GM19468 (cell line): ENCODE results near the gene ANKRD26.
"Not testable (repeated sequence)": the region's sequence is repeated elsewhere in the genome, so short reads cannot be mapped to it uniquely, and the experiment has no call there.

ENCODE experiments used
- ATAC-seq: cut with Tn5 transposase; IDR thresholded peaks from one replicate; pipeline ENCODE4 v1.9.1; 2021; ENCODE audit warnings: mild to moderate bottlenecking, moderate library complexity, moderate number of reproducible peaks; ENCODE audit not compliant: unreplicated experiment; ENCODE audit errors: extremely low read depth

ANKRD26 gene

GRCh38 chr10:27099916-27100812, at the start of gene ANKRD26:
Gene ANKRD26, minus strand, starts transcription at chr10:27100494. Its CDS starts 168 bp downstream, at chr10:27100326.
- ATAC-seq = peak; percentile 78

DNA sequence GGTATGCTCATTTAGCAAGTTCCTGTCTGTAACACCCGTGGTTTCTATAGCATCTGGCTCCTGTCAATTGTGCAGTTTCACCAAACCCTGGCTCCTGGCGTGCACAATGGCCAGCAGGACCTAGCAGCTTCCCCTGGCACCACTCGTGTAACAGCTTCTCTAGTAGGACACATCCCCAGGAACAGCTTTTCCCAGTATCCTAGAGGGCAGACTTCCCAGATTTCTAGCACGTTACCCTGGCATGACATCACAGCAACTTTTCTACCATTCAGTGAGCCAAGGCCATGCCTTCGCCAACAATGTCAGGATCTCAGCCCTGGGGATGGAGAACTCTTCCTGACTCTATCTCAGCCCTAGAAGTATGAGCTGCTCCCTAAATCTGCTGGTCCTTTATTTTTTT, 47.4 kb upstream of the ANKRD26 start:
- ATAC-seq = no peak

DNA sequence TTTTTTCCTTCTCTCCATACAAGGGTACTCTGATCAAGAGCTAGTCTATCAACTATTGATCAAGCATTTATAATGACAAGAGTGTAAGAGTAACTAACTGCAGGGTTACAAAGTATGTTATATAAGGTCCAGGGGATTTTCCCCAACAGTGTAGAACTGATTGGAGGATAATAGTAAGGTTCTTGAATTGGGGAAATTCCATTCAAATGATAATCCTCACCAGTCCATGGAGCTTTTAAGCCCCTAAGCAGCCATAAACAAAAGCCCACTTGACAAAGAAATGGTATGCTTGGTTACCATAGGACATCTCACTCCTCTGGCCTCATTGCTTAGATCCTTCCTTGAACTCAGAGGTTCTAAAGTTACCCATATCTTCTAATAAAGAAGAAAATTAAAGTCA, 45.6 kb upstream of the ANKRD26 start:
- ATAC-seq = no peak

DNA sequence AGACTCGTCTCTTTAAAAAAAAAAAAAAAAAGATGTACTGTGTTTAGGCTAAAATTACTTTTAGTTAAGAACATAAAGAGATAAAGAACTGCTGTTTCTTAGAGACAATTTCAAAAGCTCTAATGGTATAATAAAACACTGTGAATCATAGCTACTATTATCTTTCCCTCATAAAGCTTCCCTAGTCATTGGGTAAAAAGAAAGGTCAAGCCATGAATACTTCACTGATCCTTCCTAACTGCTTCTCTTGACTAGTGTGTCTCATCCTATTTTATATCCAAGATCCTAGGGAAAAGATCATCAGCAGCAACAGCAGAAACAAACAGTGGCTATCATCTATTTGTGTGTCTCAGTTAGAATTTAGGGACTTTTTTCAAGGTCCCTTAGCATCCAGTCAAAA, 43.4 kb upstream of the ANKRD26 start:
- ATAC-seq = no peak

DNA sequence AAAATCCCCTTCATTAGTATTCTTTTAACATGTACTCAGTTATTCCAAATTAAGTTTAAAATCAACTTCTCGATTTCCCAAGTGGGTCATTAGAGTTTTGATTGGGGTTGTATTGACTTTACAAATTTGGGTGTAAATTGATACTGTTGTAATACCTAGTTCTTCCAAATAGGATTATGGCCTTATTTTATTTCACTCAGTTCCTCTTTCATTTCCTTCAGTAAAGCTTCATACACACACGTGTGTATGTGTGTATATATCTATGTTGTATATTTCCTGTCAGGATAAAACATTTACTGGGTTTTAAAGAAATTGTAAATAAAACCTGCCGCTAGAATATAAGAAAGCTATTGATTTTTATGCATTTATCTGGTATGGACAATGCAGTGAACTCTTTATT, 38.0 kb upstream of the ANKRD26 start:
- no peak for ATAC-seq

DNA sequence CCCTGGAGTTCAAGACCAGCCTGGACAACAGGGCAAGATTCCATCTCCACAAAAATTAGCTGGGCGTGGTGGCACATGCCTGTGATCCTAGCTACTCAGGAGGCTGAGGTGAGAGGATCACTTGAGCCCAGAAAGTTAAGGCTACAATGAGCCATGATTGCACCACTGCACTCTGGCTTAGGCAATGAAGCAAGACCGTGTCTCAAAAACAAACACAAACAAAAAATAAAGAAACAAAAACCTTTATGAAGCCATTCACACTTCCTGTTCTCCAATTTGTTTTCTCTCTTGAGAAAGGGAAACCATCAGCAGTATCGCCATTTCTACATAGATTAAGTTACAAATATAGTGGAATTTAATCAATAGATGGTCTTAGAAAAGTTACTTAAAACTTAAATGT, 34.1 kb upstream of the ANKRD26 start:
- no peak for ATAC-seq

DNA sequence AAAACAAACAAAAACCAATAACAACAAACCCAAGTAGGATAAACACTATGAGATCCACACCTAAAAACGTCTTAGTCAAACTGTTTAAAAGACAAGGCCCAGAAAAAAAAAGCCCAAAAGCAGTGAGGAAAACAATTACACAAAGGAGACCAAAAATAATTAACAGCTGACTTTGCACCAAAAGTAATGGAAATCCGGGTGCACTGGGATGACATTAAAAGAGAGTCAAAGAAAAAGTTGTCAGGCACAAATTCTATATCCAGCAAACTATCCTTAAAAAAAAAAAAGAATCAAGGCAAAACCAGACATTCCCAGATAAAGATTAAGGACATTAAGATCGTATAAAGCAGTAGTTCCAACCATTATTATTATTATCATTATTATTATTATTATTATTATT, 7.9 kb upstream of the ANKRD26 start:
- no peak for ATAC-seq

DNA sequence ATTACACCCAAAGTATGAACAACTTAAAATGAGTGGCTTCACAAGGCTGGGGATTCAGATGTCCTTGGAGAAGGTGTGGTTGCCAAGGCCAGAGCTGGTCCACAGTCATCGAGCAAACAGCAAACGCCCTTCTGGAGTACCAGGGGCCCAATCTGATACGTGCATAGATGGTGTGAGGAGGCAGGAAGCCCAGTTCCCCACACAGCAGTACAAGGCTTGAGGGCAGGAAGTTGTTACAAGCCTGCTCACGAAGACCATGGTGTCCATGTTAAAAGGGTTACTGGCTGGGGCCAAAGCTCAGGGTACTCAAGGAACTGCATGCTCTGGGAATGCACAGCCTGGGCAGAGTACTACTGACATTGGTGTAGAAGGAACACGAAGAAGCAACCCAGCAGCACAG, 4.6 kb upstream of the ANKRD26 start:
- no peak for ATAC-seq

- ATAC-seq = no peak
These were observed 586 bp upstream of the ANKRD26 start for GRCh38 chr10:27100813-27101347.

GRCh38 chr10:27099448-27099847, 846 bp downstream of the ANKRD26 start:
- ATAC-seq = no peak

DNA sequence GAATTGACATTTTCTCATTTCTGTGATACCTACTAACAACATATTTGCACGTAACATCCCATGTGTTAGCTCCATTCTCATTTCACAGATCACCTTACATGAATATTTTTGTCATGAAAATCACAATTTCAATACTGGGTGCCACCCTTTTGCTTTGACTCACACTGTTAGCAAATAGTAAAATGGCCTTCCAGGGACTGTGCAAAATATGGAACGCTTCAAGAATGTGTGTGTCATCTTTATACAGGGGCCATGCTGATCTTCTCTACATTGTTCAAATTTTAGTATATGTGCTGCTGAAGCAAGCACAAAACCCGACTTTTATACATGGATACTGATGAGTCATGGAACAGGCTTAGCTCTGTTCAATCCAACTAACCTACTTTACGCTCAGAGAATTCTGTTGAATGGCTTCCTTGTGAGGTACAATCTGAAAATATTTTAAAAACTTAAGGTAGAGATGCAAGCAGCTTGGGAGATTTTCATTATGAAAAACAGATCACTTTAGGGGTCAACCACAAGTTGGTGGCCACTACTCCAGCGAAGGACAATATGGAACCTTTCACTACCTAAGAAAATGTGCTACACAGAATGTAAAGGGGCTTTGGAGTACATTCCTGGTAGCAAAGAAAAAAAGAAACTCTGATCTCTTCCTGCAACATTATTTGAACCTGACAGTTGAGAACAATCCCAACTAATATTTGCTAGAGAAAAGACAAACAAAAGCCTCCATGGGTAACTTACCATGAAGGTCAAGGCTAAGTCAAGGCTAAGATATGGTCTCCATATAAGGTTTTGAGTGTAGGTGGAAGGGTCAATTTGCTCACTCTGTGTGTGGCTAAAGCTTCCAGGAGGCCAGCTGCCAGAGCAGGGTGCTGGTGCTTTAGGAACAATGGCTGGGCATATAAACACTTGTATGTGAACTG, 11.9 kb downstream of the ANKRD26 start:
- no peak for ATAC-seq

GRCh38 chr10:27072436-27073114, 27.7 kb downstream of the ANKRD26 start:
- no peak for ATAC-seq

- no peak for ATAC-seq
These were observed 31.9 kb downstream of the ANKRD26 start for GRCh38 chr10:27068217-27068891.

DNA sequence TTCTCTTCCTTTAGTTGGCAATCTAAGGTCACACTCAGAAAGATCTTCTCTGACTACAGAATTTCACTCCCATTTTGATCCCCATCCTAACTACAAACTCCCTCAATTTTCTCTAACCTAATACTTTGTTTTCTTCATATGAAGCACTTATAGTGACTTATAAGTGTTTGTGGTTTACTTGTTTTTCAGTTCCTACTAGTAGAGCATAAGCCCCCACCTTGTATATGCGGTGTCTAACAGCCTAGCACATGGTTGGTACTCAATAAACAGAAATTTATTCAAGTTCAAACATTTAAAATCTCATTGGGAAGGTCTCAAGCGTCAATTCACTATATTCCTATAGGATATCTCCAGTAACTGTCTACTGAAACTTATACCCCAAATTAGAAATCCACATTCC, 35.2 kb downstream of the ANKRD26 start:
- no peak for ATAC-seq

DNA sequence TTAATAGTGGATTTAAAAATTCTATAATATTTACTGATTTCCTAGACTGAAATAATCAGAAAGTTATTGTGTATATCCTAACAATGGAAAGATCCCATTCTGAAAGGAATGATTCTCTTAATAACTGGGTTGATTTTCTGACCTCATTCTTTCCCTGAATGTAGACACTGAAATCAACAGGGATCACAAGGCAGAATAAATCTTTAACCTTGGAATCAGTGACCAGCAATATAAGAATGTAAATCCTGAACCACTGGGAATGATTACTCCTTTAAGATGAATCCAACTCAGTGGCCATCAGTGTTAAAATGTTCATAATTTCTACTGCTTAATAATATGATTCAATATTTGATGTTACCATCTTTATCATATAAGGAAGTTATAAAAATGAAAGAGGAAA, 47.6 kb downstream of the ANKRD26 start:
- no peak for ATAC-seq

GRCh38 chr10:27045247-27045646, 55.0 kb downstream of the ANKRD26 start:
- not testable (repeated sequence) for ATAC-seq

GRCh38 chr10:27041196-27041595, 59.1 kb downstream of the ANKRD26 start:
- no peak for ATAC-seq

GRCh38 chr10:27038168-27038567, 62.1 kb downstream of the ANKRD26 start:
- ATAC-seq = no peak

DNA sequence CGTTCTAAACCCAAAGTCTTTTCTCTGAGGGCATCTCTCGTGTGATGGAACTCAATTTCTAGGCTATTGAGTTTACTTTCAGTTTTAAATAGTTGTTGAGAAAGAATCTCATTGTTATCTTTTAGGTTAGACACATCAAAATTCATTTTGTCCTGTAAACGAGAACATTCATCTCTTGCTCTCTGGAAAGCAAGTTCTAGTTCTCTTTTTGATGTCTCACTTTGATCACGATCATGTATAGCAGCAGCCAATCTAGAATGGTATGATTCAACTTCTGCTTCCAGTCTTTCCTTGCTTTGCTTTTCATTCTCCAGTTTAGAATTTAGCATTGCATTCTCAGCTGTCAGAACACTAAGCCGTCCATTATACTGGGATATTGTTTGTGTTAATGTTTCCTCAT, 65.1 kb downstream of the ANKRD26 start:
- ATAC-seq = no peak

DNA sequence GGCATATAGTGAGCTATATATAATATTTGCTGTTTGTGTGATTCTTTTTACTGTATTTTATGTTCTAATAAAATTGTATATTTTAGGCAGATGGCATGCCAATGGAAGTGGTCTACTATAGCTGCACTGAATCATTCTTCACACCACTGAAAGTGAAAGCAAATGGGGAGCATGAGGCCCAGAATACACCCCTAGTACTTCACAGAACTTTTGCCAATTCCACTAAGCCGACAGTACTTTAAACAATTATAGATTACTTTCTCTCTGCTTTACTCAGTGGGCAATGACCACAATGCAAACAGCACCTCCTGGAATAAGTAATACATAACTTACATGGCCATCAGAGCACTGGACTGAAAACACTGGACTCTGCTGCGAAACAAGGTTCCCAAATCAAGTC, 70.2 kb downstream of the ANKRD26 start:
- no peak for ATAC-seq
